OCI-M2 (cell line): ENCODE results near the gene ASTN2.

ENCODE experiments used
- DNase-seq: peaks from one replicate; lab custom pipeline; 2025; ENCODE audit not compliant: unreplicated experiment; lab: John Stamatoyannopoulos, UW

Gene ASTN2

GRCh38 chr9:117253261-117253660 is 161.6 kb downstream of the ASTN2 start:
- DNase-seq, result no peak

GRCh38 chr9:117250610-117251215 is 164.1 kb downstream of the ASTN2 start:
- no peak for DNase-seq

- DNase-seq, result no peak
Observed at GRCh38 chr9:117249799-117250198, 165.1 kb downstream of the ASTN2 start.

GRCh38 chr9:117247266-117247665 is 167.6 kb downstream of the ASTN2 start:
- DNase-seq, result no peak

GRCh38 chr9:117245175-117245829 is 169.6 kb downstream of the ASTN2 start:
- DNase-seq, result no peak

GRCh38 chr9:117242082-117242481 is 172.8 kb downstream of the ASTN2 start:
- DNase-seq, result no peak

- DNase-seq, result no peak
Observed at GRCh38 chr9:117239428-117239827, 175.4 kb downstream of the ASTN2 start.

GRCh38 chr9:117234103-117234502 is 180.8 kb downstream of the ASTN2 start:
- no peak for DNase-seq

GRCh38 chr9:117233016-117233415 is 181.8 kb downstream of the ASTN2 start:
- DNase-seq, result no peak

- DNase-seq, result no peak
Observed at GRCh38 chr9:117232281-117232680, 182.6 kb downstream of the ASTN2 start.

- no peak for DNase-seq
Observed at GRCh38 chr9:117231012-117231411, 183.8 kb downstream of the ASTN2 start.

- no peak for DNase-seq
Observed at GRCh38 chr9:117224695-117225094, 190.2 kb downstream of the ASTN2 start.

GRCh38 chr9:117218951-117219350 is 195.9 kb downstream of the ASTN2 start:
- DNase-seq, result no peak

- DNase-seq, result no peak
Observed at GRCh38 chr9:117214416-117214815, 200.4 kb downstream of the ASTN2 start.

GRCh38 chr9:117211280-117211679 is 203.6 kb downstream of the ASTN2 start:
- DNase-seq, result no peak

GRCh38 chr9:117205806-117206205 is 209.1 kb downstream of the ASTN2 start:
- no peak for DNase-seq

- no peak for DNase-seq
Observed at GRCh38 chr9:117204971-117205370, 209.9 kb downstream of the ASTN2 start.

- no peak for DNase-seq
Observed at GRCh38 chr9:117191504-117192261, 223.2 kb downstream of the ASTN2 start.

- no peak for DNase-seq
Observed at GRCh38 chr9:117189121-117189520, 225.7 kb downstream of the ASTN2 start.

- DNase-seq, result no peak
Observed at GRCh38 chr9:117188394-117188793, 226.5 kb downstream of the ASTN2 start.

- DNase-seq, result no peak
Observed at GRCh38 chr9:117187498-117187897, 227.4 kb downstream of the ASTN2 start.

- no peak for DNase-seq
Observed at GRCh38 chr9:117184173-117184572, 230.7 kb downstream of the ASTN2 start.
